ENCODE results near the gene TUBD1. TPM values are rescaled to one million over a fixed set of nuclear protein-coding genes. Genes with fewer than 3 reads are reported as not detected.

Gene TUBD1
- total and polyA plus RNA-seq, 2 of the 13 experiments (the other 11 are each of a cell fraction or from before 2014, with no cell fraction given): 18.2 to 25.9 TPM

GRCh38 chr17:59892924-59893675, at the start of gene TUBD1, which contains the start of gene RPS6KB1 (continued):
- TF ChIP-seq RNF219 (CRISPR knock-in tag; IDR thresholded peaks at IDR 0.05) (no peak), ZNF276 (CRISPR knock-in tag; IDR thresholded peaks at IDR 0.05; ENCODE audit: low read depth) (peak; percentile 84; the same call in 1 of the 2 replicates), IKZF4 (CRISPR knock-in tag; IDR thresholded peaks at IDR 0.05; ENCODE audit: borderline replicate concordance, low read depth, not compliant biosample characterization) (no peak), ZNF777 (CRISPR knock-in tag; IDR thresholded peaks at IDR 0.05) (peak; percentile 73), UBTF (CRISPR knock-in tag; IDR thresholded peaks at IDR 0.05) (peak; percentile 89), CBX2 (IDR thresholded peaks at IDR 0.05; ENCODE audit: low read depth, low read length) (no peak), CBX2 (CRISPR knock-in tag; IDR thresholded peaks at IDR 0.05; ENCODE audit: low read depth) (no peak), RCOR2 (CRISPR knock-in tag; IDR thresholded peaks at IDR 0.05) (no peak), ZNF432 (CRISPR knock-in tag; IDR thresholded peaks at IDR 0.05; ENCODE audit: borderline replicate concordance) (no peak), ZNF670 (CRISPR knock-in tag; IDR thresholded peaks at IDR 0.05; ENCODE audit: borderline replicate concordance) (peak; percentile 79), ZNF570 (CRISPR knock-in tag; IDR thresholded peaks at IDR 0.05; ENCODE audit: borderline replicate concordance) (no peak), FOXP4 (CRISPR knock-in tag; IDR thresholded peaks at IDR 0.05) (peak; percentile 63), ZNF678 (CRISPR knock-in tag; IDR thresholded peaks at IDR 0.05) (no peak), ZNF589 (CRISPR knock-in tag; conservative IDR thresholded peaks at IDR 0.05) (no peak), ZNF232 (CRISPR knock-in tag; IDR thresholded peaks at IDR 0.05; ENCODE audit: borderline replicate concordance) (peak; percentile 97), PHF8 (CRISPR knock-in tag; IDR thresholded peaks at IDR 0.05) (peak; percentile 100), FOXP1 (IDR thresholded peaks at IDR 0.05) (no peak), FOXP1 (CRISPR knock-in tag; IDR thresholded peaks at IDR 0.05) (no peak), KMT2B (CRISPR knock-in tag; IDR thresholded peaks at IDR 0.05) (peak; percentile 87), SP2 (CRISPR knock-in tag; IDR thresholded peaks at IDR 0.05) (no peak), POGZ (CRISPR knock-in tag; IDR thresholded peaks at IDR 0.05) (peak; percentile 39)
